Measurements from ENCODE around the gene DCAF8L2. TPM values are rescaled to one million over a fixed set of nuclear protein-coding genes. Genes with fewer than 3 reads are reported as not detected.

Gene DCAF8L2
- total RNA-seq, 2 experiments from 2014 or later: not detected

DNA sequence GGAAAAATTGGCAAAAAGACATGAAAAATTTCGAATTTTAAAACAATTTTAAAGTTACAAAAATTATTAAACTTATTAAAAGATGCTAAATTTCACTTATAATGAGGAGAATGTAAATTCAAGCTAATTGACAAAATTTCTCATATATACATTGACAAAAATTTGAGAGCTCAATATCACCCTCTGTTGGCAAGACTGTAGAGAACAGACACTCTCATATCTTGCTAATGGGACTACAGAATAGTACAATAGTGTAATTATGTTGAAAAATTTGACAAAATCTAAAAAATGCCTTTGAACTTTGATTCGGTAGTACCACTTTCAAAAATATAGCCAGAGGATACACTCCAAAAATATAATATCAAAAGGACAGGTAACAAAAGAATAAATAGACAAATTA lies 29.8 kb downstream of the DCAF8L2 start:
- Mint-ChIP-seq H3K27me3 (no peaks in the 10 kb centered on the region), H3K36me3 (ENCODE audit: low read depth) (no peaks in the 10 kb centered on the region), H3K4me1 (ENCODE audit: low read depth) (no peaks in the 10 kb centered on the region), H3K27ac (no peak overlapping the region), H3K4me3 (no peak overlapping the region), H3K9me3 (no peaks in the 10 kb centered on the region)
- ChIA-PET CTCF (no interaction called here), POLR2A (no interaction called here)
- ATAC-seq: no peak
- TF ChIP-seq, protein P1, sequence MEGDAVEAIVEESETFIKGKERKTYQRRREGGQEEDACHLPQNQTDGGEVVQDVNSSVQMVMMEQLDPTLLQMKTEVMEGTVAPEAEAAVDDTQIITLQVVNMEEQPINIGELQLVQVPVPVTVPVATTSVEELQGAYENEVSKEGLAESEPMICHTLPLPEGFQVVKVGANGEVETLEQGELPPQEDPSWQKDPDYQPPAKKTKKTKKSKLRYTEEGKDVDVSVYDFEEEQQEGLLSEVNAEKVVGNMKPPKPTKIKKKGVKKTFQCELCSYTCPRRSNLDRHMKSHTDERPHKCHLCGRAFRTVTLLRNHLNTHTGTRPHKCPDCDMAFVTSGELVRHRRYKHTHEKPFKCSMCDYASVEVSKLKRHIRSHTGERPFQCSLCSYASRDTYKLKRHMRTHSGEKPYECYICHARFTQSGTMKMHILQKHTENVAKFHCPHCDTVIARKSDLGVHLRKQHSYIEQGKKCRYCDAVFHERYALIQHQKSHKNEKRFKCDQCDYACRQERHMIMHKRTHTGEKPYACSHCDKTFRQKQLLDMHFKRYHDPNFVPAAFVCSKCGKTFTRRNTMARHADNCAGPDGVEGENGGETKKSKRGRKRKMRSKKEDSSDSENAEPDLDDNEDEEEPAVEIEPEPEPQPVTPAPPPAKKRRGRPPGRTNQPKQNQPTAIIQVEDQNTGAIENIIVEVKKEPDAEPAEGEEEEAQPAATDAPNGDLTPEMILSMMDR (IDR thresholded peaks at IDR 0.05): no peak
- intact Hi-C loops (cut with micrococcal nuclease): no loop called here
- DNase-seq: no peak

GRCh38 chrX:27622883-27623282 lies 32.7 kb downstream of the DCAF8L2 start:
- intact Hi-C loops (cut with micrococcal nuclease): no loop called here

DNA sequence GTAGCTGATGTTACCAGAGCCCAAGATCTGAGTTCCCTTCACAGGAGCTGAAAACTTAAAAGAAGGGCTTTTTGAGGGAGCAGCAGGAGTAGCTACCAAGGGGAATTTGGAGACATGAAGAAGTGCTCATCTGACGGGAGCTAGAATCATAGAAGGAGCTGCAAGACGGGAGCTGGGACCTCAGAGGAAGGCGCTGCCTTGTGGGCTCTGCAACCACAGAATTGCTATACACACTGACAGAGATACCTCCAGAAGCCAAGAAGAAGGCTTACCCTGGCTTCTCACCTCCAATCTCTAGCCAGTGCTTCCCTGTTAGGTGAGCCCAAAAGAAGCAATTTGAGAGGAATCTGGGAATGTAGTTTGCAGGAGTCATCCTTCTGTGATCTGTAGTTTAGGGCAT lies 35.9 kb downstream of the DCAF8L2 start:
- no peak for DNase-seq
- Mint-ChIP-seq H3K4me3 (no peak overlapping the region), H3K27ac (no peak overlapping the region), H3K36me3 (ENCODE audit: low read depth) (no peaks in the 10 kb centered on the region), H3K27me3 (no peaks in the 10 kb centered on the region), H3K9me3 (no peaks in the 10 kb centered on the region), H3K4me1 (ENCODE audit: low read depth) (no peaks in the 10 kb centered on the region)
- CTCF ChIA-PET: no interaction called here
- no peak for ATAC-seq
- intact Hi-C loops (cut with micrococcal nuclease): no loop called here
- POLR2A ChIA-PET: no interaction called here
- TF ChIP-seq, protein P1 (IDR thresholded peaks at IDR 0.05): no peak

More at GRCh38 chrX:27622883-27623282, 32.7 kb downstream of the DCAF8L2 start:
- ChIA-PET CTCF (no interaction called here), POLR2A (no interaction called here)
- H3K4me1 Mint-ChIP-seq (ENCODE audit: low read depth): no peaks in the 10 kb centered on the region
- TF ChIP-seq, protein P1 (IDR thresholded peaks at IDR 0.05): no peak
- no peak overlapping the region for H3K27ac Mint-ChIP-seq
- H3K36me3 Mint-ChIP-seq (ENCODE audit: low read depth): no peaks in the 10 kb centered on the region
- no peaks in the 10 kb centered on the region for H3K9me3 Mint-ChIP-seq
- H3K4me3 Mint-ChIP-seq: no peak overlapping the region
- no peak for DNase-seq
- ATAC-seq: no peak
- no peaks in the 10 kb centered on the region for H3K27me3 Mint-ChIP-seq

DNA sequence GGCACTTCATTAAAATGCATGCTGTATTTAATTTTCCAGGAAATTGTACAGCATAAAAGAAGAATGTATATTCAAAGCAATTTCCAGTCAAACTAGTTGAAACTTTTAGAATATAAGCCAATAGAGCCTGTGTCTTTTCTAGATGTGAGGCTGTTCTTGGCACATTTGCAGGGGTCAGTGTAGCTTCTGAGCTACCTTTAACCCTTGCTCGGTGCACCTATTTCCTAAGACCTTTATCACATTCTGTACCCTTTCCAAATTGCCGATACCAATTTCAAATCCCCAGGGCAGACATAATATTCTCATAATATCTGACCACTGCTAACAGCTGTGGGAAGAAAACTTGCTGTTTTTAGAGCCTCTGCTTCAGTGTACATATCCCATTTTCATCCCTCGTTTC lies 43.2 kb downstream of the DCAF8L2 start:
- DNase-seq: no peak
- H3K36me3 Mint-ChIP-seq (ENCODE audit: low read depth): no peaks in the 10 kb centered on the region
- no peaks in the 10 kb centered on the region for H3K4me1 Mint-ChIP-seq (ENCODE audit: low read depth)
- ATAC-seq: no peak
- H3K27ac Mint-ChIP-seq: no peak overlapping the region
- TF ChIP-seq, protein P1 (IDR thresholded peaks at IDR 0.05): no peak
- ChIA-PET CTCF (no interaction called here), POLR2A (no interaction called here)
- H3K27me3 Mint-ChIP-seq: no peaks in the 10 kb centered on the region
- intact Hi-C loops (cut with micrococcal nuclease): no loop called here
- H3K4me3 Mint-ChIP-seq: no peak overlapping the region
- peaks cover 1% of the 10 kb centered on the region for H3K9me3 Mint-ChIP-seq

GRCh38 chrX:27656581-27656980 lies 66.4 kb downstream of the DCAF8L2 start:
- H3K27me3 Mint-ChIP-seq: no peaks in the 10 kb centered on the region
- no peaks in the 10 kb centered on the region for H3K36me3 Mint-ChIP-seq (ENCODE audit: low read depth)
- POLR2A ChIA-PET: no interaction called here
- intact Hi-C loops (cut with micrococcal nuclease): no loop called here
- no peak overlapping the region for H3K4me3 Mint-ChIP-seq
- ATAC-seq (no peak), DNase-seq (no peak)
- H3K9me3 Mint-ChIP-seq: no peaks in the 10 kb centered on the region
- no peak overlapping the region for H3K27ac Mint-ChIP-seq
- CTCF ChIA-PET: no interaction called here
- H3K4me1 Mint-ChIP-seq (ENCODE audit: low read depth): no peaks in the 10 kb centered on the region
- TF ChIP-seq, protein P1 (IDR thresholded peaks at IDR 0.05): no peak
